OCI-LY3 (cell line): Measurements from ENCODE around the gene SMCHD1.

Experiments
- EZH2phosphoT487 ChIP-seq: fragments of 200-600 bp; shearing (Covaris generic); IDR thresholded peaks from 2 replicates; pipeline ENCODE4 v1.6.1; 2018; ENCODE audit warnings: antibody characterized with exemption, mixed run types, low read depth
- TF ChIP-seq, protein P1 (sequence below): fragments of 200-600, 300-600 bp; sonication (generic); IDR thresholded peaks from 2 replicates; pipeline ENCODE4 v1.5.1; 2014; ENCODE audit warnings: antibody characterized with exemption, low read length, low read depth

- TF ChIP-seq, protein P1, sequence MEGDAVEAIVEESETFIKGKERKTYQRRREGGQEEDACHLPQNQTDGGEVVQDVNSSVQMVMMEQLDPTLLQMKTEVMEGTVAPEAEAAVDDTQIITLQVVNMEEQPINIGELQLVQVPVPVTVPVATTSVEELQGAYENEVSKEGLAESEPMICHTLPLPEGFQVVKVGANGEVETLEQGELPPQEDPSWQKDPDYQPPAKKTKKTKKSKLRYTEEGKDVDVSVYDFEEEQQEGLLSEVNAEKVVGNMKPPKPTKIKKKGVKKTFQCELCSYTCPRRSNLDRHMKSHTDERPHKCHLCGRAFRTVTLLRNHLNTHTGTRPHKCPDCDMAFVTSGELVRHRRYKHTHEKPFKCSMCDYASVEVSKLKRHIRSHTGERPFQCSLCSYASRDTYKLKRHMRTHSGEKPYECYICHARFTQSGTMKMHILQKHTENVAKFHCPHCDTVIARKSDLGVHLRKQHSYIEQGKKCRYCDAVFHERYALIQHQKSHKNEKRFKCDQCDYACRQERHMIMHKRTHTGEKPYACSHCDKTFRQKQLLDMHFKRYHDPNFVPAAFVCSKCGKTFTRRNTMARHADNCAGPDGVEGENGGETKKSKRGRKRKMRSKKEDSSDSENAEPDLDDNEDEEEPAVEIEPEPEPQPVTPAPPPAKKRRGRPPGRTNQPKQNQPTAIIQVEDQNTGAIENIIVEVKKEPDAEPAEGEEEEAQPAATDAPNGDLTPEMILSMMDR = no peak
- TF ChIP-seq EZH2phosphoT487 = no peak
These were observed 61.9 kb downstream of the SMCHD1 start for GRCh38 chr18:2717407-2717806.
